ENCODE results near the gene HRH1.
"Not testable (repeated sequence)": the region's sequence is repeated elsewhere in the genome, so short reads cannot be mapped to it uniquely, and the experiment has no call there.

The HRH1 gene

GRCh38 chr3:11154036-11154952, at the start of gene HRH1:
Gene HRH1, plus strand, starts transcription at chr3:11154493. Its CDS starts 104,545 bp downstream, at chr3:11259038.
- peak; percentile 10 for DNase-seq
- in situ Hi-C loops (cut with HindIII; ENCODE audit: low pct_ligation_motif_present, low pct_unique_long_range_greater_than_20kb, low sequenced_read_pairs), result no loop called here

- DNase-seq; in situ Hi-C loops (cut with HindIII; ENCODE audit: low pct_ligation_motif_present, low pct_unique_long_range_greater_than_20kb, low sequenced_read_pairs): not testable (repeated sequence)
Observed at GRCh38 chr3:11113316-11113715, 41.0 kb upstream of the HRH1 start.

GRCh38 chr3:11115548-11115947, 38.7 kb upstream of the HRH1 start:
- in situ Hi-C loops (cut with HindIII; ENCODE audit: low pct_ligation_motif_present, low pct_unique_long_range_greater_than_20kb, low sequenced_read_pairs), result no loop called here
- DNase-seq, result no peak

- DNase-seq, result no peak
- in situ Hi-C loops (cut with HindIII; ENCODE audit: low pct_ligation_motif_present, low pct_unique_long_range_greater_than_20kb, low sequenced_read_pairs), result no loop called here
Observed at GRCh38 chr3:11116336-11117059, 37.8 kb upstream of the HRH1 start.

- DNase-seq, result no peak
- in situ Hi-C loops (cut with HindIII; ENCODE audit: low pct_ligation_motif_present, low pct_unique_long_range_greater_than_20kb, low sequenced_read_pairs), result no loop called here
Observed at GRCh38 chr3:11117591-11117990, 36.7 kb upstream of the HRH1 start.

- DNase-seq, result no peak
- in situ Hi-C loops (cut with HindIII; ENCODE audit: low pct_ligation_motif_present, low pct_unique_long_range_greater_than_20kb, low sequenced_read_pairs), result no loop called here
Observed at GRCh38 chr3:11118181-11118682, 36.1 kb upstream of the HRH1 start.

- DNase-seq, result no peak
- in situ Hi-C loops (cut with HindIII; ENCODE audit: low pct_ligation_motif_present, low pct_unique_long_range_greater_than_20kb, low sequenced_read_pairs), result no loop called here
Observed at GRCh38 chr3:11120091-11120805, 34.0 kb upstream of the HRH1 start.

GRCh38 chr3:11126653-11127052, 27.6 kb upstream of the HRH1 start:
- in situ Hi-C loops (cut with HindIII; ENCODE audit: low pct_ligation_motif_present, low pct_unique_long_range_greater_than_20kb, low sequenced_read_pairs), result no loop called here
- DNase-seq, result no peak

GRCh38 chr3:11128682-11129632, 25.3 kb upstream of the HRH1 start:
- in situ Hi-C loops (cut with HindIII; ENCODE audit: low pct_ligation_motif_present, low pct_unique_long_range_greater_than_20kb, low sequenced_read_pairs), result no loop called here
- no peak for DNase-seq

GRCh38 chr3:11130385-11130784, 23.9 kb upstream of the HRH1 start:
- no peak for DNase-seq
- in situ Hi-C loops (cut with HindIII; ENCODE audit: low pct_ligation_motif_present, low pct_unique_long_range_greater_than_20kb, low sequenced_read_pairs), result no loop called here

GRCh38 chr3:11131371-11131770, 22.9 kb upstream of the HRH1 start:
- peak; percentile 12 for DNase-seq
- in situ Hi-C loops (cut with HindIII; ENCODE audit: low pct_ligation_motif_present, low pct_unique_long_range_greater_than_20kb, low sequenced_read_pairs), result no loop called here

- in situ Hi-C loops (cut with HindIII; ENCODE audit: low pct_ligation_motif_present, low pct_unique_long_range_greater_than_20kb, low sequenced_read_pairs), result not testable (repeated sequence)
Observed at GRCh38 chr3:11131886-11132285, 22.4 kb upstream of the HRH1 start.

GRCh38 chr3:11132861-11133260, 21.4 kb upstream of the HRH1 start:
- DNase-seq, result no peak
- in situ Hi-C loops (cut with HindIII; ENCODE audit: low pct_ligation_motif_present, low pct_unique_long_range_greater_than_20kb, low sequenced_read_pairs), result no loop called here

More at GRCh38 chr3:11131886-11132285, 22.4 kb upstream of the HRH1 start:
- DNase-seq, result peak; percentile 42

GRCh38 chr3:11134794-11135193, 19.5 kb upstream of the HRH1 start:
- DNase-seq, result no peak
- in situ Hi-C loops (cut with HindIII; ENCODE audit: low pct_ligation_motif_present, low pct_unique_long_range_greater_than_20kb, low sequenced_read_pairs), result no loop called here

GRCh38 chr3:11136116-11136515, 18.2 kb upstream of the HRH1 start:
- DNase-seq, result no peak
- in situ Hi-C loops (cut with HindIII; ENCODE audit: low pct_ligation_motif_present, low pct_unique_long_range_greater_than_20kb, low sequenced_read_pairs), result no loop called here

- in situ Hi-C loops (cut with HindIII; ENCODE audit: low pct_ligation_motif_present, low pct_unique_long_range_greater_than_20kb, low sequenced_read_pairs), result no loop called here
- peak; percentile 97 for DNase-seq
Observed at GRCh38 chr3:11136830-11137626, 17.3 kb upstream of the HRH1 start.

GRCh38 chr3:11137627-11137959, 16.7 kb upstream of the HRH1 start:
- no peak for DNase-seq
- in situ Hi-C loops (cut with HindIII; ENCODE audit: low pct_ligation_motif_present, low pct_unique_long_range_greater_than_20kb, low sequenced_read_pairs), result no loop called here
